AG09319 (cell line): ENCODE measurements around the gene DRC1.

ENCODE experiments used
- DNase-seq: peaks from one replicate; pipeline ENCODE4 v3.0.0-alpha.2; 2010; ENCODE audit warnings: low read depth; ENCODE audit errors: extremely low read depth
- CTCF ChIP-seq: IDR thresholded peaks from 2 replicates; pipeline ENCODE4 v1.5.1; 2011; ENCODE audit warnings: low read depth, mild to moderate bottlenecking, inconsistent platforms, low read length, moderate library complexity

Gene DRC1

GRCh38 chr2:26421961-26422360, 20.2 kb downstream of the DRC1 start:
- TF ChIP-seq CTCF, result no peak
- DNase-seq, result no peak

GRCh38 chr2:26422947-26423629, 21.4 kb downstream of the DRC1 start:
- no peak for TF ChIP-seq CTCF
- DNase-seq, result no peak

DNA sequence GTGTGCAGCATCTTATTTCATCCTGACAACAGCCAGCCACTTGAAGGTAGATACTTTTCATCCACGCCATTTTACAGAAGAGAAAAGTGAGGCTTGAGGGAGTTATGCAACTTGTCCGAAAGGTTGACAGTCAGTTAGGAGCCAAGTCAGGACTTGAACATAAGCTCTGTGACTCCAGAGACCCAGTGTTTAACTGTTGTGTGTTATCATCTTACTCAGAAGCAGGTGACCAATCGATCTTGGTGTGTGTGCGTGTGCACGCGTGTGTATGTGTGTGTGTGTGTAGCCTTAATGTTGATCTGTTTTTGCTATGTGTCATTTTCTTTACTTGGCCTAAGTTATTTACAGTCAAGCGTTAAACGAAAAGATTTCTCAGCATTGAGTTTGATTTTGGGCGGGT, 22.0 kb downstream of the DRC1 start:
- no peak for DNase-seq
- TF ChIP-seq CTCF, result no peak

DNA sequence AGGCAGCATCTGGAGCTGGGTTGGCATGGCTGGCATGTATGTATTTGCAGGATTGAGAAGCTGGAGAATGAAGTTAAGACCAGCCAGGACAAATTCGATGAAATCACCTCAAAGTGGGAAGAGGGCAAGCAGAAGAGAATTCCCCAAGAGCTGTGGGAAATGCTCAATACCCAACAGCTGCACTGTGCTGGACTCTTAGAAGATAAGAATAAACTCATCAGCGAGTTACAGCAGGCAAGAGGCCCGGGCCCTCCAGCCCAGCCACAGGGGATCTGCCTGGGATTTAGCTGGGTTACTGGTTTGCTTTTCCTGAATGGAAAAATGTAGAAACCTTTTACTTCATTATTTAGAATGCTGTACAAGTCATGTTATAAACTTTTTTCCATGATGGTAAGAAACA, 22.5 kb downstream of the DRC1 start:
- no peak for DNase-seq
- no peak for TF ChIP-seq CTCF

DNA sequence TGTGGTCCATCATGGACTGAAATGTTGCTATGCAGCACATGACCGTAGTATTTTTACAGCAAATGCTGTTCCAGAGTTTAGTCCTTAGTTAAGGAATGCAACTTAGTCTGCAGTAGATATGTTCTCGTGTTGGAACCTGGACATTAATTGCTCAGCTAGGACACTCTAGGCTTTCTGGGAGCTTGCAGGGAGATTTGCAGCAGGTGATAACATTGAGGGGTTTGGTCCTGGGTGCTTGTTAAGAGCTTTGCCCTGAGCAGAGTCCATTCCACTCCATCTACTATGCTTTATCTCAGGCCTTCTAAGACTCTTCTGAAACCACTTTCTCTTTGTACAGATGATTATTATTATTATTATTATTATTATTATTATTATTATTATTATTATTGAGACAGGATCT, 27.1 kb downstream of the DRC1 start:
- no peak for DNase-seq
- no peak for TF ChIP-seq CTCF

GRCh38 chr2:26429779-26430578, 28.3 kb downstream of the DRC1 start:
- no peak for TF ChIP-seq CTCF
- no peak for DNase-seq

DNA sequence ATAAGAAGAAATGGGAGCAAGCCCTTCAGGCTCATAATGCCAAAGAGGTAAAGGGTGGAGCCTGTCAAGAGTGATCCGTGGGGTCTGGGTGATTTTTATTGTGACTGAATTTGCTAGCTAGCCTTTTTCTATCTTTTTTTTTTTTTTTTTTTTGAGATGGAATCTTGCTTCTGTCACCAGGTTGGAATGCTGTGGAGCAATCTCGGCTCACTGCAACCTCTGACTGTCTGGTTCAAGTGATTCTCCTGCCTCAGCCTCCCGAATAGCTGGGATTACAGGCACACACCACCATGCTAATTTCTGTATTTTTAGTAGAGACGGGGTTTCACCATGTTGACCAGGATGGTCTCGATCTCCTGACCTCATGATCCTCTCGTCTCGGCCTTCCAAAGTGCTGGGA, 29.1 kb downstream of the DRC1 start:
- DNase-seq, result no peak

More for the DNA sequence above, 29.1 kb downstream of the DRC1 start:
- TF ChIP-seq CTCF, result no peak
